Measurements from ENCODE around the gene SCGN.
A peak's percentile ranks its signal among the peaks of the same experiment; 100 is the strongest.

SCGN gene

GRCh38 chr6:25717866-25718740 lies 66.1 kb downstream of the SCGN start:
- Histone ChIP-seq H3K9ac (ENCODE audit: low read depth, low read length, poor library complexity, severe bottlenecking) (no peak overlapping the region), H3K9me2 (replicated peaks; ENCODE audit: low read depth, low read length) (no peaks in the 10 kb centered on the region), H3K9me3 (ENCODE audit: insufficient read depth, low read depth, low read length) (no peaks in the 10 kb centered on the region), H3K4me3 (ENCODE audit: low read length, poor library complexity, severe bottlenecking) (no peak overlapping the region), H3F3A (ENCODE audit: low read depth) (no peaks in the 10 kb centered on the region), H3K27me3 (ENCODE audit: insufficient read depth, low read length, poor library complexity, severe bottlenecking) (no peaks in the 10 kb centered on the region), H3K4me2 (ENCODE audit: low read depth, low read length, poor library complexity, severe bottlenecking) (no peak overlapping the region), H4K20me1 (ENCODE audit: insufficient read depth, low read length, poor library complexity, severe bottlenecking) (no peaks in the 10 kb centered on the region), H2AFZ (ENCODE audit: low read length) (no peak overlapping the region), H3K36me3 (ENCODE audit: insufficient read depth, low read length) (no peaks in the 10 kb centered on the region), H3K4me1 (ENCODE audit: insufficient read depth, low read length, poor library complexity, severe bottlenecking) (peaks cover 28% of the 10 kb centered on the region), H3K79me2 (ENCODE audit: insufficient read depth, low read length) (no peaks in the 10 kb centered on the region)
- TF ChIP-seq CTCF (conservative IDR thresholded peaks at IDR 0.05; ENCODE audit: low read length), result peak; percentile 79
- TF ChIP-seq EZH2phosphoT487 (IDR thresholded peaks at IDR 0.05; ENCODE audit: borderline replicate concordance), result no peak

- H4K20me1 ChIP-seq (ENCODE audit: insufficient read depth, low read length, poor library complexity, severe bottlenecking), result no peaks in the 10 kb centered on the region
- H3K4me1 ChIP-seq (ENCODE audit: insufficient read depth, low read length, poor library complexity, severe bottlenecking), result no peaks in the 10 kb centered on the region
- no peaks in the 10 kb centered on the region for H3F3A ChIP-seq (ENCODE audit: low read depth)
- H3K9me3 ChIP-seq (ENCODE audit: insufficient read depth, low read depth, low read length), result no peaks in the 10 kb centered on the region
- no peak overlapping the region for H3K4me3 ChIP-seq (ENCODE audit: low read length, poor library complexity, severe bottlenecking)
- H3K4me2 ChIP-seq (ENCODE audit: low read depth, low read length, poor library complexity, severe bottlenecking), result no peak overlapping the region
- H3K36me3 ChIP-seq (ENCODE audit: insufficient read depth, low read length), result no peaks in the 10 kb centered on the region
- H3K27me3 ChIP-seq (ENCODE audit: insufficient read depth, low read length, poor library complexity, severe bottlenecking), result no peaks in the 10 kb centered on the region
- H2AFZ ChIP-seq (ENCODE audit: low read length), result no peak overlapping the region
- no peaks in the 10 kb centered on the region for H3K79me2 ChIP-seq (ENCODE audit: insufficient read depth, low read length)
- TF ChIP-seq CTCF (conservative IDR thresholded peaks at IDR 0.05; ENCODE audit: low read length) (no peak), EZH2phosphoT487 (IDR thresholded peaks at IDR 0.05; ENCODE audit: borderline replicate concordance) (no peak)
- H3K9ac ChIP-seq (ENCODE audit: low read depth, low read length, poor library complexity, severe bottlenecking), result no peak overlapping the region
- no peaks in the 10 kb centered on the region for H3K9me2 ChIP-seq (replicated peaks; ENCODE audit: low read depth, low read length)
Measured at GRCh38 chr6:25726122-25726911, 74.3 kb downstream of the SCGN start.

- Histone ChIP-seq H3K79me2 (ENCODE audit: insufficient read depth, low read length) (no peaks in the 10 kb centered on the region), H3K27me3 (ENCODE audit: insufficient read depth, low read length, poor library complexity, severe bottlenecking) (no peaks in the 10 kb centered on the region), H3F3A (ENCODE audit: low read depth) (no peaks in the 10 kb centered on the region), H3K36me3 (ENCODE audit: insufficient read depth, low read length) (no peaks in the 10 kb centered on the region), H3K4me3 (ENCODE audit: low read length, poor library complexity, severe bottlenecking) (no peak overlapping the region), H3K9me2 (replicated peaks; ENCODE audit: low read depth, low read length) (no peaks in the 10 kb centered on the region), H2AFZ (ENCODE audit: low read length) (no peak overlapping the region), H3K9ac (ENCODE audit: low read depth, low read length, poor library complexity, severe bottlenecking) (no peak overlapping the region), H4K20me1 (ENCODE audit: insufficient read depth, low read length, poor library complexity, severe bottlenecking) (no peaks in the 10 kb centered on the region), H3K4me2 (ENCODE audit: low read depth, low read length, poor library complexity, severe bottlenecking) (no peak overlapping the region), H3K4me1 (ENCODE audit: insufficient read depth, low read length, poor library complexity, severe bottlenecking) (no peaks in the 10 kb centered on the region), H3K9me3 (ENCODE audit: insufficient read depth, low read depth, low read length) (no peaks in the 10 kb centered on the region)
- TF ChIP-seq CTCF (conservative IDR thresholded peaks at IDR 0.05; ENCODE audit: low read length), result no peak
- TF ChIP-seq EZH2phosphoT487 (IDR thresholded peaks at IDR 0.05; ENCODE audit: borderline replicate concordance), result no peak
Measured at GRCh38 chr6:25727028-25727427, 75.0 kb downstream of the SCGN start.

All from Loucy (cell line).